HG03039 (cell line): ENCODE measurements around the gene PRDM2.

Experiments
- ATAC-seq: cut with Tn5 transposase; IDR thresholded peaks from one replicate; pipeline ENCODE4 v1.9.1; 2021; ENCODE audit warnings: mild to moderate bottlenecking, moderate library complexity; ENCODE audit not compliant: unreplicated experiment

The PRDM2 gene

GRCh38 chr1:13788795-13789194 is 88.8 kb downstream of the PRDM2 start:
- ATAC-seq = no peak

- no peak for ATAC-seq
These were observed 90.5 kb downstream of the PRDM2 start for GRCh38 chr1:13790290-13791030.

GRCh38 chr1:13792419-13792818 is 92.4 kb downstream of the PRDM2 start:
- ATAC-seq = no peak

GRCh38 chr1:13793088-13793730 is 93.2 kb downstream of the PRDM2 start:
- no peak for ATAC-seq

GRCh38 chr1:13794231-13795187 is 94.5 kb downstream of the PRDM2 start:
- ATAC-seq = no peak

- ATAC-seq = no peak
These were observed 97.4 kb downstream of the PRDM2 start for GRCh38 chr1:13797397-13797796.

GRCh38 chr1:13798120-13798519 is 98.1 kb downstream of the PRDM2 start:
- ATAC-seq = no peak

- no peak for ATAC-seq
These were observed 99.7 kb downstream of the PRDM2 start for GRCh38 chr1:13799502-13800283.

- ATAC-seq = no peak
These were observed 101.2 kb downstream of the PRDM2 start for GRCh38 chr1:13801232-13801631.

GRCh38 chr1:13801655-13802486 is 101.9 kb downstream of the PRDM2 start:
- no peak for ATAC-seq

- no peak for ATAC-seq
These were observed 103.0 kb downstream of the PRDM2 start for GRCh38 chr1:13802782-13803545.

- no peak for ATAC-seq
These were observed 103.7 kb downstream of the PRDM2 start for GRCh38 chr1:13803546-13804239.

- no peak for ATAC-seq
These were observed 104.2 kb downstream of the PRDM2 start for GRCh38 chr1:13804240-13804633.

- no peak for ATAC-seq
These were observed 105.4 kb downstream of the PRDM2 start for GRCh38 chr1:13805431-13805830.

- ATAC-seq = no peak
These were observed 106.1 kb downstream of the PRDM2 start for GRCh38 chr1:13806108-13806507.

GRCh38 chr1:13807209-13807608 is 107.2 kb downstream of the PRDM2 start:
- ATAC-seq = no peak

- ATAC-seq = no peak
These were observed 108.7 kb downstream of the PRDM2 start for GRCh38 chr1:13808729-13809131.

GRCh38 chr1:13809461-13810159 is 109.6 kb downstream of the PRDM2 start:
- no peak for ATAC-seq
